GM15510 (cell line): Measurements from ENCODE around the gene KCNK1.

ENCODE experiments used
- POLR2A ChIP-seq: IDR thresholded peaks from 3 replicates; pipeline ENCODE4 v1.6.1; 2011; ENCODE audit warnings: borderline replicate concordance; ENCODE audit not compliant: insufficient read length; ENCODE audit errors: extremely low read depth

KCNK1 gene

DNA sequence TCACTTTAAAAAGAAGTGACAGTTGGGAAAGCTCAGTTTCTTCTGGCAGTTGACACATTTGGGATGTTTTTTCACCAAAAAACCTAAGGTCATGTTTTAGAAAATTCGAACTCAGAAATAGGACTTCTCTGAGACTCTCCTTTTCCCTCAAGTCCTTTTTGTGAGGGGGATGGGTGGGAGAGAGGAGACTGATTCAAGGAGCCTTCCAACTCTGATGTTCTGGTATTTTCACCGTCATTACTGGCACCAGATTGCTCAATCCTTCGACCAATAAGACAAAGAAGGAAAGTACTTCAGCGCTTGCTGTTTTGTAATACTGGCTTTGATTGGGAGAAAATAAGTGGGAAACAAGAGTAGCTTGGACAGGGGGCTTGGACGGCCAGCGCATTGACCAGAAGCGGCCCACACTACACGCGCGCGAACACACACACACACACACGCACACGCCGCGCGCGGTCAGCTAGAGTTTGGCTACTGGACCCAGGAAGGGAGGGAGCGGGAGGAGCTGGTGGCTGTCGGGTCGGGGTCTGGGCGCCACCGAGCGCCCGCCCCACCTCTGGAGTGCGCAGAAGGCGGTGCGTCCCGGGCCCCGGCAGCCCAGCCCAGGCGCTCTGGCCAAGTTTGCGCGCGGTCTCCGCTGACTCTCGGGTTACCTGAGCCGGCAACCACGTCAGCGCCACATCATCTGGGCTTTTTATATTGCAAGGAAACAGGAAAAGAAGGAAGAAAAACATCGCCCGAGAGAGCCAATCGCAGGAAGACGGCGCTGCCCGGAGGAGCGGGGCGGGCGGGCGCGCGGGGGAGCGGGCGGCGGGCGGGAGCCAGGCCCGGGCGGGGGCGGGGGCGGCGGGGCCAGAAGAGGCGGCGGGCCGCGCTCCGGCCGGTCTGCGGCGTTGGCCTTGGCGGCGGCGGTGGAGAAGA is at the start of gene KCNK1:
KCNK1 (plus strand) TSS at position 855 of the 921 bp plus-strand sequence; CDS start at position 921, 66 bp downstream.
- peak; percentile 36 for TF ChIP-seq POLR2A

DNA sequence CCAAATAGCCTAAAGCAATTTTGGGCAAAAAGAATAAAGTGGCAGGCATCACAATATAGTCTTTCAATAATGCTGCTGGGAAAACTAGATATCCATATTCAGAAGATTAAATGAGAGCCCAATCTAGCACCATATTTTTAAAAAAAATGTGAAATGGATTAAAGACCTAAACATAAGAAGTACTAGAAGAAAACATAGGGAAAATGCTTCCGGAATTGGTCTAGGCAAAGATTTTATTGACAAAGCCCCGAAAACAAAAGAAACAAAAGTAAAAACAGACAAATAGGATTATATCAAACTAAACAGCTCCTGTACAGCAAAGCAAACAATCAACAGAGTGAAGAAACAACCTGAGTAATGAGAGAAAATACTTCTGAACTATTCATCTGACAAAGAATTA is 48.6 kb upstream of the KCNK1 start:
- no peak for TF ChIP-seq POLR2A

DNA sequence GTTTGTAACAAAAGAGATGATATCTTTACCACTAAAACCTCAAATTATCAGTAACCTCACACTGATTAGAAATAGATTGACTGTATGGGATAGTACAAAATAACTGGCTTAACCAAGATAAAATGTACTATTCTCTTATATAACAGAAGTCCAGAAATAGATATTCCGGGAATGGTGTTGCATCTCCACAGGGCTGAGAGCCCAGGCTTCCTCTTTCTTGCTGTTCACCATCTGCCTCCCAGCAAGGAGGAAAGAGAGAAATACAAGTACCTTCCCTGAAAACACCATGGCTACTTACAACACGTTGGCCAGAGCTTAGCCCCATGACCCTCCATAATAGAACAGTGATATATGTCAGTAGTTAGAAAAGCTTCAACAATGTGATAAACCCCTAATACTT is 47.0 kb upstream of the KCNK1 start:
- TF ChIP-seq POLR2A, result no peak

DNA sequence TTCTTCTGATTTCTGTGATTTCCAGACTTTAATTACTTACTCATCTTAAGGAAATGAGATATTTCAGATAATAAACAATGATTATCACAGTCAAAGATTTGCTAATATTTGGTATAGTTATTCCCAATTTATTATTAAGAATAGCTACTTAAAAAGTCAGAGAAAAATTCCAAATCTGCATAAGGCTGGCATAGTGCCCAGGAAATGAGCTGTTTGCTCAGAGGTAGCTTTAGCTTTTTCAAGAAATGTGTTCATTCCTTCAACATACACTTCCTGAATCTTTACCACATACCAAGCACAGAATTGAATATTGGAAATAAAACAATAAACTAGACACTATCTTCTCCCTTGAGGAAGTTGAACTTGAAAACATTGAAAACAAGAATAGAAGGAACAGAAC is 44.3 kb upstream of the KCNK1 start:
- no peak for TF ChIP-seq POLR2A

DNA sequence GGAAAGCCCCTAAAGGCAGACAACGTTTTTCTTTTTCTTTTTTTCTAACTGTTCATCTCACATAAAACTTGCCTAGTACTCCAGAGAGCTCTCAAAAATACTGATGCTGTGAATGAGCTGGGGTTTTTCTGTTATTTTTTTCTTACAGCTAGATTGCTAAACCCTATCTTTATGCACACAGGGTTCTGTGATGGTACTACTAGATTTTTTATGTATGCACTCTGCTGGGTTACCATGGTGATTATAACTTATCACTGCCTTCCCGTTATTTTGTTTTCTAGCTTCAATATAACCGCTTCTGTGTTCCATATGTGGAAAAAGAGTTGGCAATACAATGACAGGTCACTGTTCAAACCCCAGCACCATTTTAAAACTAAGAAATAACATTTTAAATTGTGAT is 43.7 kb upstream of the KCNK1 start:
- TF ChIP-seq POLR2A, result no peak

DNA sequence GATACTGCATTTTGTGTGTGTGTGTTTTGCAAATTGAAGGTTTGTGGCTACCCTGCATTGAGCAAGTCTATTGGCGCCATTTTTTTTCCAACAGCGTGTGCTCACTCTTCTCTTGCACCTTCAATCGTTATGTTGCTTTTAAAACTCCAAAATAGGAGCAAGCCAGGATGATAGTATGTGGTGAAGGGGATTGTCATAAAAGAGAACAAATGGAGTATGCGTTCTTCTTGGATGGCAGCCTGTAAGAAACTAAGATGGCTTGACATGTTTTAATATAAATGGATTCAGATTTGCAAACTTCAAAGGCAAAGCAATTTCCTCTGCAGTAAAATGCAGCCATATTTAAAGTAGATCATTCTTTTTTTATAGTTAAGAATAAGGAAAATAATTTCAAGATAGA is 43.2 kb upstream of the KCNK1 start:
- TF ChIP-seq POLR2A, result no peak

DNA sequence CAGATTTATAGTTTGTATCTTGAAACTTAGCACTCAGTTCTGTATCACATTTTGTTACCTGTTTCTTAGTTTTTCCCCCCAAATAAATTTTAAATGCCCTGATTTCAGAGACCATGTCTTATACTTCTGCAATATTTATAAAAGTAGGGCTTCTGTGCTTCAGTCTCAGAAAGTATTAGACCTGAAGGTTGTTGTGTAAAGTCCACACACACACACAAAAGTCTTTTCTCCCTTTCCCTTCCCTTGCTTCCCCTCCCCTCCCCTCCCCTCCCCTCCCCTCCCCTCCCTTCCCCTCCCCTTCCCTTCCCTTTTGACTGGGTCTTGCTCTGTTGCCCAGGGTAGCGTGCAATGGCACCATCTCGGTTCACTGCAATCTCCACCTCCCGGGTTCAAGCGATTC is 41.0 kb upstream of the KCNK1 start:
- no peak for TF ChIP-seq POLR2A

DNA sequence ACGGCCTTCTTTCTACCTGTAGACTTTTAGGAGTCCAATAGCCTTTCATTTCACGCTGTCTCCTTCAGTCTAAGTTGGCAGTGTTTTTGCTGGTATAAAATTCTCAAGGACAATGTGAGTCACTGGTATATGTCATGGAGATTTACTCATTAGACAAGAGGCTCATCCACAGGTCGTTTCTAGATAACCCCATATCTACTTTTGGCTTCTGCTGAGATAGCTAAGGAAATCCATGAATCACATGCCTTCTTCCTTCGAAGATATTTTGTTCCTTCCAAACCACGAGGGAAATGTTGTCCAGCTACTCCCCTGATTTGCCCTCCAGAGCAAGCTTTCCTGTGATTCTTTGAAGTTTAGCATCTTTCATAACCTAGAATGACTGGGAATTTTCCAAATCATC is 38.5 kb upstream of the KCNK1 start:
- TF ChIP-seq POLR2A, result no peak

DNA sequence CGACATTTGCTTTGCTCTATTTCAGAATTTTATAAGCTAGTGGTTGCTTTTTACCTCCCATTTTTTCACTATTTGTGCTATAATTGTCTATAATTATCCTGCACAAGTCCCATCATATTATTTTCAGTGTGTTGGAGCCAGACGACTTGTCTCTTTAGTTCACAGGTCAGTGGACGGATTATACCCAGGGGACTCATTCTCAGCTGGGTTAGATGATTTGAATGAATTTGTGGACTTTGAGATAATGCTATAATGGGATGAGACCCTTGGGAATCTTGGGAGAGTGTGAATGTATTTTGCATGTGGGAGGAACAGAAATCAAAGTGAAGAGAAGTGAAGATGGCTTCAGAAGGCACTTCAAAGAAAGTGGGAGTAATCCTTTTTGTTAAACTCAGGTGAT is 31.5 kb upstream of the KCNK1 start:
- no peak for TF ChIP-seq POLR2A

DNA sequence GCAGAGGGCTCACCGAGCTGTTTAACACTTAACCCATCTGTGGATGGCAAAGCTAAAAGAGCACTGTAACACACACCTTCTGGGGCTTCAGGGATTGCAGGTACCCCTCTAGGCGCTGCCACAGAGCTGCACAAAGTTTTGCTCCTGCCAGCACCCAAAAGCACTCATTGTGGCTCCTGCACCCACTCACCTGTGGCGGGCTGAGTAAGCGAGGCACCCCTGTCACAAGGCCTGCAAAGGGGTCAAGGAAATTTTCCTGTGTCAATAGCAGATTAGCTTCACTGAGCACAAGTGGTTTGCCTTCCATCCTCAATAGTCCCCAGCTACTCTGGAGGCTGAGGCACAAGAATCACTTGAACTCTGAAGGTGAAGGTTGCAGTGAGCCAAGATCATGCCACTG is 29.5 kb upstream of the KCNK1 start:
- no peak for TF ChIP-seq POLR2A

DNA sequence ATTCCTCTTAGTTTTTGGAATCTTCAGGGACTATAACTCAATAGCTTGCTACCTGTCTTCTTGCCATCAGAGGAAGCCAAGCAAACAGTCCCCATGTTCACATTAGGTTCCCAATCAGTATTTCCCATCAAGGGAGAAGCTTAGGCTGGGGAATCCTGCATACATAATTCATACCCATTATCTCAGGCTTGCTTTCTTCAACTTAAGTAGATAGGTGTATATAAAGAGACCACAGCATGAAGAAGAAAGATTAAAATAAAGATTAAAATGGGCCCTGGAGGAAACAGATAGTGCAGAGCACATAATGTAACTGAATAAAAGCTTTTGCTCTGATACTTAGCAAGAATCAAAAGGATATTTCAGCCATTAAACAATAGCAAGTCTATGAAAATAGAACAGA is 29.0 kb upstream of the KCNK1 start:
- TF ChIP-seq POLR2A, result no peak

DNA sequence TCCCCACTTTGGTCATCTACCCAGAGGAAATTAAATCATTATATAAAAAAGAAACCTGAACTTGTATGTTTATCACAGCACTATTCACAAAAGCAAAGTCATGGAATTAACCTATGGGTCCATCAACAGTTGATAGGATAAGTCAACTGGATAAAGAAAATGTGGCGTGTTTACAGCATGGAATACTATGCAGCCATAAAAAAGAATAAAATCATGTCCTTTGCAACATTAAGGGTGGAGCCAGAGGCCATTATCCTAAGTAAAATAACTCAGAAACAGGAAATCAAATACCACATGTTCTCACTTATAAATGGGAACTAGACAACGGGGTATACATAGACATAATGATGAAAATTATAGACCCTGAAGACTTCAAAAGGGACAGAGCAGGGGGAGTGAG is 27.6 kb upstream of the KCNK1 start:
- no peak for TF ChIP-seq POLR2A

DNA sequence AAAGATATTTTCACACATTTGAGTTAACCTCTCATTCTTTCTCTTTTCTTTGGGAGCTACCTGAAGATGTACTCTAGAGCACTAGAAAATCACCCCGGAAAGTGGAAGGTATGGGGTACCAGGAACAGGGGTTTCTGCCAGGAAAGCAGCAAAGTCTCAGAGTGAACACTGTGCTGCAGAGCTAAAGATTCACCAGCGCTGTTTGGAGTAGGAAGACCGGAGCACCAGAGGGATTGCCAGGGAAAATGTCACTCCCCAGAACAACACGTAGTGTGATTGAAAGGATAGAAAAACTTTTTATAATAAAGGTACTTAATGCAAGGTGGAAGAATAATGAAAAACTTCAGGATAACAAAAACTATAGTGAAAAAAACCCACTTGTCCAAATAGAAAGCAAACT is 26.7 kb upstream of the KCNK1 start:
- no peak for TF ChIP-seq POLR2A

DNA sequence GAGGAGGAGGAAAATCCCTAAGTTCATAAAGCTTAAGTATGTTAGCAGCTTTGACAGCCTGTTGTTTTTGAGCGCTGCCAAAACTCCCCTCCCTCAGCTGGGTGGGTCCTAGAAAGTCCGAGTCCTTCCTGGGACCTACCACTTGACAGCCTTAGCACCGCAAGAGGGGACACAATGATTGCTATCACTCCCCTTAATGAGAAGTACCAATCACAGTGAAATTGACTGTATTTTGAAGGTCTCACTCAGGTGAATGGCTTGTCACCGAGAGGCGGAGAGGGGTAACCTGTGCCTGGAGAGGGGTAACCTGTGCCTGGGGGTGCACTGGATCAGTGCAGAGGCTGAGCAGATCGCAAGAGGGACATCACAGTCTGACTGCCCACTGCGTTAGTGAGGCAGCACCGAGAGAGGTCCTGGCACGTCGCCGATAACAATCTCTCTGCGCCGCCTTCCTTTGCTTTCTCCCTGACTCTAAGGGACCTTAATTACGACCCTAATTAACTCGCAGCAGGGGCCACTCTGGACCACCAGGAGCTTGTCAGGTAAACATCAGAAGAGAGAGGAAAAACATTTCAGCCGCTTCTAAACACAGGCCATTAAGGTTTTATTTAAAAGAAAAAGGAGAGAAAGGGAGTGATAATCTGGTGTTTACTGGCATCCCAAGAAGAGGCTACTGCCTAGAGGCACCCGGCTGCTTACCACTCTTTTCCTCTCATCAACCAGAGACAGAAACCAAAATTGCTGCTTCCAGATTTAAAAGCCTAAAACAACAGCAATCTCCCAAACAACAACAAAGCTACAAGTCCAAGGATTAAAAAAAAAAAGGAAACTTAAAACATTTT is 25.7 kb upstream of the KCNK1 start:
- no peak for TF ChIP-seq POLR2A

DNA sequence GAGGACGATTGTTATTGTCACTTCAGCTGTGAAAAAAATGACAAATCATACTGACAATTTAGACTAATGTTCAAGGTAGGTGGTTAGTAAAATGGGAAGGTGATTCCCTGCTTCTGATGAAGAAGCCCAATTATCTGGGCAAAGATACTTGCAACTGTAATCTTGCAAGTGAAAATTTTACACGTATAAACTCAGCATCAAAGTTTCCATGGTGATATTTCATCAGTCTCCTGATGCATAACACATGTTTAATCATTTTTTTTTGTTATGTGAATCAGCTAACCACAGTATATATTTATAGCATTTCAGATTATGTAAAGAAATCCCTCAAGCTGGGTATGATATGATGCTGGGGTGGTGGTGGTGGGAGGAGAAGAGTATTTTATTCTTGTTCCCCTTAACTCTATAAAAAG is 16.4 kb upstream of the KCNK1 start:
- no peak for TF ChIP-seq POLR2A
